Cardiac muscle cell (in vitro differentiated cells and primary cell): ENCODE results near the gene ATRNL1. TPM values are rescaled to one million over a fixed set of nuclear protein-coding genes. Genes with fewer than 3 reads are reported as not detected.

ENCODE experiments used
- DNase-seq, 2 donors: peaks; one replicate each; pipeline versions ENCODE4 v3.0.0 to v3.0.0-alpha.2; 2010 to 2017; ENCODE audit warnings: low read depth in 1 of 2, low spot score in 1 of 2
- H3K27ac ChIP-seq: fragments of 200-600 bp; sonication (generic); 2 replicates; pipeline ENCODE4 v1.5.1; 2016
- H3K27me3 ChIP-seq: fragments of 200-600 bp; sonication (generic); 2 replicates; pipeline ENCODE4 v1.6.0; 2016; ENCODE audit warnings: control low read depth
- H3K36me3 ChIP-seq: fragments of 200-600 bp; sonication (generic); 2 replicates; pipeline ENCODE4 v1.5.1; 2016; ENCODE audit warnings: control low read depth
- H3K4me1 ChIP-seq: fragments of 200-600 bp; sonication (generic); 2 replicates; pipeline ENCODE4 v1.8.1; 2017; ENCODE audit warnings: low read depth, mild to moderate bottlenecking, mixed run types
- H3K4me3 ChIP-seq: fragments of 200-600 bp; sonication (generic); 2 replicates; pipeline ENCODE4 v1.5.1; 2016; ENCODE audit warnings: mild to moderate bottlenecking
- H3K9me3 ChIP-seq: fragments of 200-600 bp; sonication (generic); 2 replicates; pipeline ENCODE4 v1.5.1; 2017; ENCODE audit warnings: low read depth, mild to moderate bottlenecking, control low read depth
- polyA plus RNA-seq: library from polyadenylated mRNA; unstranded; fragments of >200 nt; fragmentation: Nextera tagmentation; extraction: Ambion mirVana; gene quantifications from 2 replicates; pipeline ENCODE4 v1.2.1, GENCODE V29; 2016
- total RNA-seq: library from RNA; depleted of rRNA; stranded (reverse); fragments of >200 nt; gene quantifications from 2 replicates; pipeline ENCODE4 v1.2.3, GENCODE V29; 2016
- TF ChIP-seq, protein P1 (sequence below): IDR thresholded peaks from 2 replicates; pipeline ENCODE4 v1.5.1; 2012; ENCODE audit warnings: low read depth, mild to moderate bottlenecking, low read length

ATRNL1 gene
- total and polyA plus RNA-seq, 2 experiments from 2014 or later = 4.5 to 14.1 TPM

DNA sequence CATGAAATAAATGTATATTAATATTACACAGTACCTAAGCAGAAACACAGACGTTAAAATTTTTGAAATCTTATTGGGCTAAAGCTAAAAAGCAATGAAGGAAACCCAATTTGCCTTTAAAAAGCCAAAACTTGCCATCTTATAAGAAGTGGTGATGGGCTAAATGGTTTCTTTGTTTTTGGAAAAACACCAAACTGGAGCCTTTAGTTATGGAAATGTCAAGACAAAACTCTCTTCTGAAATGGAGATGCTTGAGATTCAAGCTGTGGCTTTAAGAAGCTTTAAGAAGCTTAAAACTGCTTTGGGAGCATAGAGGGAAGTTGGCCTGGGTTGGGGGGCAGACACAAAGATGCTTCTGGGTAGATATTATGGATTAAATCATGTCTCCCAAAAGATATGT is 902.9 kb downstream of the ATRNL1 start:
- Histone ChIP-seq H3K4me1 (peaks cover 5% of the 10 kb centered on the region), H3K36me3 (no peaks in the 10 kb centered on the region), H3K4me3 (no peak overlapping the region), H3K9me3 (no peaks in the 10 kb centered on the region), H3K27ac (no peak overlapping the region), H3K27me3 (no peaks in the 10 kb centered on the region)
- TF ChIP-seq, protein P1, sequence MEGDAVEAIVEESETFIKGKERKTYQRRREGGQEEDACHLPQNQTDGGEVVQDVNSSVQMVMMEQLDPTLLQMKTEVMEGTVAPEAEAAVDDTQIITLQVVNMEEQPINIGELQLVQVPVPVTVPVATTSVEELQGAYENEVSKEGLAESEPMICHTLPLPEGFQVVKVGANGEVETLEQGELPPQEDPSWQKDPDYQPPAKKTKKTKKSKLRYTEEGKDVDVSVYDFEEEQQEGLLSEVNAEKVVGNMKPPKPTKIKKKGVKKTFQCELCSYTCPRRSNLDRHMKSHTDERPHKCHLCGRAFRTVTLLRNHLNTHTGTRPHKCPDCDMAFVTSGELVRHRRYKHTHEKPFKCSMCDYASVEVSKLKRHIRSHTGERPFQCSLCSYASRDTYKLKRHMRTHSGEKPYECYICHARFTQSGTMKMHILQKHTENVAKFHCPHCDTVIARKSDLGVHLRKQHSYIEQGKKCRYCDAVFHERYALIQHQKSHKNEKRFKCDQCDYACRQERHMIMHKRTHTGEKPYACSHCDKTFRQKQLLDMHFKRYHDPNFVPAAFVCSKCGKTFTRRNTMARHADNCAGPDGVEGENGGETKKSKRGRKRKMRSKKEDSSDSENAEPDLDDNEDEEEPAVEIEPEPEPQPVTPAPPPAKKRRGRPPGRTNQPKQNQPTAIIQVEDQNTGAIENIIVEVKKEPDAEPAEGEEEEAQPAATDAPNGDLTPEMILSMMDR = no peak
- DNase-seq = no peak

DNA sequence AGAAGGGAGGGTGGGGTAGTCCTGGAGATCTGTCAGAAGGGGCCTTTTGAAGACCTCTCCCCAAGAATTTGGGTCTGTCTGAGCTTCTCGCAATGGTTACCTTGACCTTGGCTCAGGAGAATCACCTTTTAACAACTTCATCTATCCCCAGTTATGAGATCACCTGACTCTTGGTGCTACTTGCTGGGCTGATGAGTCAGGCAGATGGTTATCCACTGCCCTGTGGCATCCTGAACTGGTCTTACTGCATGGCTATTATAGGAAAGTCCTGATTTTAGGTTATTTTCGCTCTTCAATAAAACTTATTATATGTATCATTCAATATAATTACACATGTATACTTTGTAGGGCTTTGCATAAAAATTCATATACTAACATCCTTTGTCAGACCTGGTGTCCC is 905.1 kb downstream of the ATRNL1 start:
- DNase-seq = no peak
- Histone ChIP-seq H3K27ac (no peak overlapping the region), H3K4me1 (peaks cover 10% of the 10 kb centered on the region), H3K9me3 (no peaks in the 10 kb centered on the region), H3K27me3 (no peaks in the 10 kb centered on the region), H3K36me3 (no peaks in the 10 kb centered on the region), H3K4me3 (no peak overlapping the region)
- TF ChIP-seq, protein P1 = no peak

Other genes starting within 250 kb of the ATRNL1 start
- 16.8 and 18.3 TPM in 2 replicates for gene TRUB1, start 155.2 kb upstream of the ATRNL1 start, total RNA-seq
- gene TRUB1, start 155.2 kb upstream of the ATRNL1 start, polyA plus RNA-seq = 8.4 and 13.8 TPM in 2 replicates